Hematopoietic multipotent progenitor cell treated with erythropoietin and hydrocortisone succinate and interleukin-3 and kit ligand, for 4 days (in vitro differentiated cells): ENCODE data around the gene PIK3R5.
"Not testable (repeated sequence)": the region's sequence is repeated elsewhere in the genome, so short reads cannot be mapped to it uniquely, and the experiment has no call there.

Source experiments
- DNase-seq: peaks from one replicate; pipeline ENCODE4 v3.0.0-alpha.2; 2015

The PIK3R5 gene

GRCh38 chr17:8985054-8985701 is 19.7 kb upstream of the PIK3R5 start:
- DNase-seq, result no peak

DNA sequence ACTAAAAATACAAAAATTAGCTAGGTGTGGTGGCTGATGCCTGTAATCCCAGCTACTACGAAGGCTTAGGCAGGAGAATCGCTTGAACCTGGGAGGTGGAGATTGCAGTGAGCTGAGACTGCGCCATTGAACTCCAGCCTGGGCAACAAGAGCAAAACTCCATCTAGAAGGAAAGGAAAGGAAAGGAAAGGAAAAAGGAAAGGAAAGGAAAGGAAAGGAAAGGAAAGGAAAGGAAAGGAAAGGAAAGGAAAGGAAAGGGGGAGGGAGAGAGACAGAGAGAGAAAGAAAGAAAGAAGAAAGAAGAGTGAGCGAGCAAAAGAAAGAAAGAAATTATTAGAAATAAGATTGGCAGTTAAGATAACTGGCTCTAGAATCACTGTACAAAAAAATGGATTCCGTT is 18.7 kb upstream of the PIK3R5 start:
- DNase-seq, result not testable (repeated sequence)

- no peak for DNase-seq
Observed at GRCh38 chr17:8981443-8981842, 15.9 kb upstream of the PIK3R5 start.

DNA sequence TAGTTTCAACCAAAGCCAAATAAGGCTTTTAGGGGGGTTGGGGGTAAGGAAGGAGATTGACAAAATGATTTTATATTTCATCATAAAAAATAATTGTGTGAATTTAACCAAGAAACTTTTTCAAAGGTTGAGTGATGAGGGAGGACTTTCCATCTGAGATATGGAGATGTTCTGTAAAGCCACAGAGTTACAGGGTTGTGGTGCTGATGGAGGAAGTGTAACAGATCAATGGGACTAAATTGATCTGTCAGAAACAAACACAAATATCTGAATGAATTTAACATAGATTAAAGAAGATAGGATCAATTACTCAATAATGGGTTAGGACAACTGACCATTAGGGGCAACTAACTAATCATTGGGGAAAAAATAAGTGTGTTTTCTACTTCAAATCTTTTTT is 14.2 kb upstream of the PIK3R5 start:
- no peak for DNase-seq

- DNase-seq, result no peak
Observed at GRCh38 chr17:8976638-8977037, 11.1 kb upstream of the PIK3R5 start.

DNA sequence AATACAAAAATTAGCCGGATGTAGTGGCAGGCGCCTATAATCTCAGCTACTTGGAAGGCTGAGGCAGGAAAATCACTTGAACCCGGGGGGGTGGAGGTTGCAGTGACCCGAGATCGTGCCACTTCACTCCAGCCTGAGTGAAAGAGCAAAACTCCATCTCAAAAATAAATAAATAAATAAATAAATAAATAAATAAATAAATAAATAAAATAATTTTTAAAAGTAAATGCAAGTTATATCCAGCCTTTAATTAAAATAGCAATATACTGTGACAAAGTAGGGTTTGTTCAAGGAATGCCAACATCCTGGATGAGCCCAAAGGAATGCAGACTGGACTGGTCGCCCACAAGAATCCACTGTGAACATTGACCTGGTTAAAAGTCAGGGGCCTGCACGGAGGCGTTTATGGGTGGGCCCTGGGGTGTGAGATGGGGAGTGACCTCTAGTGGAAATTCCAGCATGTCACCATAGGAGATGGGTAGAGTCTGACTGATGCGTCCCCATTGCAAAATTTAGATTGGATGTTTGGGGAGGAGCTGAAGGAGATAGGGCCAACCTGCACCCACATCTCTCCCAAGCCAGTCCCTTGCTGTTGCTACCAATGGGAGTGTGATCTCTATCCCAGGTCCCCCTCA is 9.7 kb upstream of the PIK3R5 start:
- no peak for DNase-seq

- no peak for DNase-seq
Observed at GRCh38 chr17:8969901-8970300, 4.4 kb upstream of the PIK3R5 start.

DNA sequence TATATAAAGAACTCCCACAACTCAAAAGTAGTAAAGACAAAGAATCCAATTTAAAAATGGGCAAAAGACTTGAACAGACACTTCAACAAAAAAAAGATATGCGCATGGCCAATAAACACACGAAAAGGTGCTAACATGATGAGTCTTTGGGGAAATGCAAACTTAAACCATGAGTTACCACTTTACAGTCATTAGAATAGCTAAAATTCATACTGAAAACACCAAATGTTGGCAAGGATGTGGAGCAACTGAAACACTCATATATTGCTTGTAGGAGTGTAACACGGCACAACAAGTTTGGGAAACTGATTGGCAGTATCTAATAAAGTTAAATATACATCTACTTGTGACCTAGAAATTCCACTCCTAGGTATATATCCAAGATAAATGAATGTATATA is 3.0 kb upstream of the PIK3R5 start:
- no peak for DNase-seq

DNA sequence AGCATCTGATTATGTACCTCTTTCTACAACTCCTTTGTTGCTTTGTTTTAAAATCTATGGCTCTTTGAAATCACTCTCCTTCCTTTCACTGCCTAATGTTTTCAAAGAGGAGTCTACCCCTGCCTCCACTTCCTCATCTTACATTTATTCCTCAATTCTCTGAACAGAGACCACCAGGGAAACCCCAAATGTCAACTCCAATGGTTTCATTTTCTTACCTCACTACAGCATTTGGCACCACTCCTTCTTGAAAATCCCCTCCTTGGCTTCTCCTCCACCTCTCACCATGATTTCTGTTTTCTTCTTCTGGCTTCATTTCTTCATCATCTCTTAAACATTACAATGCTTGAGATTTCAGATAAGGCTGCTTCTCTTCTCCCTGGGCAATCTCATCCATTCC is 2.4 kb upstream of the PIK3R5 start:
- no peak for DNase-seq

DNA sequence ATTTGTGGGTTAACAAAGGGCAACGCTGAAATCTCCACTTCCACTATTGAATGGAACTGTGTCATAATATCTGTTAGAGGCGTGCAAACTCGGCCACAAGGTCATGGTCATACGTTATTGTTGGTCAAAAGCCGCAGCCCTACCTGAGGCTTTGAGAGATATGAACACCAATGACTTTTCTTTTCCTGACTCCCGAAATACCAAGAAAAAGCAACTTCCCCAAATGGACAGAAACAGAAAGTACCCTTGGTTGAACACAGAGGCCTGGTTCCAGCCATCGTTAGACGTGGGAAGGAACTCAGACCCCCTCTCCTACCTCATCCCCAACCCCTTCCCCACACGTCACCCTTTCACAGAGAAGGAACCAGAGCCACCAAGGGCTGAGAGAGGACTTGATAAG is 1.4 kb upstream of the PIK3R5 start:
- peak; percentile 79 for DNase-seq

- DNase-seq, result peak; percentile 51
Observed at GRCh38 chr17:8964801-8965393, 610 bp downstream of the PIK3R5 start.

DNA sequence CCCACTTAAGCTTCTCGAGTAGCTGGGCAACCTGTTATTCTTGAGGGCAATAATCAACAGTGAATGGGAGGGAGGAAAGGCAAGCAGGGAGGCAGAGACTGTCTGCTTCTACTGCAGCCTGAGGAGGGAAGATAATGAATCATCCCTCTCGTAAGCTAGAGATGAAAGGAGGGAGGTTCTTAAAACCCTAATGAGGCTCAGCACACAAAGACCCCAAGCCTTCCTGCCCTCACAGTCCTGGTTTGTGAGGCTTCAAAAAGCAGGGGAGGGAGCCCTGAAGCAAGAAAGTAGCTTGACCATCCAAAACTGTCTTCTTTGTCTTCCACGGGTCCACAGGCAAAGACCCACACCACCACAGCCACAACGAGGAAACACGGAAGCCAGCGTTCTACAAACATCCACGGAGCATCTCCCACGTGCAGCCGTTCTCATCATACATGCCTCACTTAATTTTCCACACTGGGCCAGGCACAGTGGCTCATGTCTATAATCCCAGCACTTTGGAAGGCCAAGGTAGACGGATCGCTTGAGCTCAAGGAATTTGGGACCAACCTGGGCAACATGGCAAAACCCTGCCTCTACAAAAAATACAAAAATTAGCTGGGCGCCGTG is 1.8 kb downstream of the PIK3R5 start:
- peak; percentile 78 for DNase-seq

GRCh38 chr17:8963014-8963413 is 2.5 kb downstream of the PIK3R5 start:
- DNase-seq, result no peak

DNA sequence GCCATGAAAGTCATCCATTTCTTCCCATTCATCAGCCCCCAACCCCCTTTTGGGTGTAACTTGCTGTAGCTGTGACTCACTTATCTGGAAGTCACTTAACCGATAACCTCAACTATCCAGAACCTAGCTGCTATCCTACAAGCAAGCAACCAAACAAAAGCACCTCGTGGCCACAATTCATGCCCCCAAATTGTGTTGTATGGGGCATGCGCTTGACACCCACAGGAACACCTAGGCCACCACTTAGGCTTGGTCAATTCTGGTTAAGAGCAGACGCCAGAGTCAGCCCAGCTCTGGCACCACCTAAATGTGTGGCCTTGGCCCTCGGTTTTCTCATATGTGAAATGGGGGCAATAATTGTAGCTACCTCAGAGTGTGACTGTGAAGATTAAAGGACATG is 3.7 kb downstream of the PIK3R5 start:
- no peak for DNase-seq

DNA sequence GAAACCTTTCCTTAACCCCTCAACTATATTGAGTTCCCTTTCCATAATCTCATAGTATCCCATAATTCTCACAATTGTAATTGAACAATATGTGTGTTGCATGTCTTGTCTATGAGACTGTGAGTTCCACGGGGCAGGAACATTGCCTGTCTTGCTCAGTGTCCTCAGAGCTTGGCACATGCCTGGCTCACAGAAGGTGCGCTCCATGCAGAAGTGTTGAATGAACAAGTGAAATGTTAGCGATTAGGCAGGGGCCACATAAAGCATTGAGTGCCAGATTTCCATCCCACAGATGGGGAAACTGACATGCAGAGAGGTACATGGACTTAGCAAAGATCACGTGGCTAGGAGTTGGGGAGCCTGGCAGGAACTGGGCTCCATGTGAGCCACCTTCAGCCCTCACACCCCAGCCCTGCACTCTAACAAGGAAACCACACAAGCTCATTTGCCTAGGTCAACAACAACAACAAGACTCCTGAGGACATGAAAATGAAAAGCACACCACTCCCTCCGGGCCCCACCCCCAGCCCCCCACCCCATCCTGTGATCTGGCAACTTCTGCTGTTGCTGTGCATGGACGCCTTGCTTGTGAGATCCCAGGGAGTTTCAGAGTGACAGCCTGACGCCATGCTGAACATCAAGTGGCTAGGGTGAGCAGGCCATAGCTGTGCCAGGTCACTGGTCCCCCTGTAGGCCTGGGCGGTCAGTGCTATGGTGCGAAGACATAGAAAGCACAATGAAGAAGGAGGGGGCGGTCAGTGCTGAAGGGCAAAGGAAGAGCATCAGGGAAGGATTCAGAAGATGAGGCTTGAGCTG is 5.0 kb downstream of the PIK3R5 start:
- no peak for DNase-seq

- DNase-seq, result no peak
Observed at GRCh38 chr17:8959312-8959918, 6.1 kb downstream of the PIK3R5 start.

DNA sequence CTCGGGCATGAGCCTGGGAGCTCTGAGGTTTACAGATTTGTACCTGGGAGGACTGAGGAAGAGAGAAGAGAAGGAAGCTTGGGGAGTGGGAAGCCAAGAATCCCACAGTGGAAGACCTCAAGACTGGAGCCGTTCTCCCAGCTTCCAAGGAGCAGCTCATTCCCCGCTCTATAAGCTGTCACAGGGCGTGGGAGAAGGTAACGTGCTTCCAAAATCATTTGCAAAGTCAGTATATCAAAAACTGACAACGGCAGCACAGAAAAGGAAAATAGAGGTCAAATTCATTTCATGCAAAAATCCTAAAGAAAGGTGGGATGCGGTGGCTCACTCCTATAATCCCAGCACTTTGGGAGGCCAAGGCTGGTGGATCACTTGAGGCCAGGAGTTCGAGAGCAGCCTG is 7.8 kb downstream of the PIK3R5 start:
- DNase-seq, result no peak

DNA sequence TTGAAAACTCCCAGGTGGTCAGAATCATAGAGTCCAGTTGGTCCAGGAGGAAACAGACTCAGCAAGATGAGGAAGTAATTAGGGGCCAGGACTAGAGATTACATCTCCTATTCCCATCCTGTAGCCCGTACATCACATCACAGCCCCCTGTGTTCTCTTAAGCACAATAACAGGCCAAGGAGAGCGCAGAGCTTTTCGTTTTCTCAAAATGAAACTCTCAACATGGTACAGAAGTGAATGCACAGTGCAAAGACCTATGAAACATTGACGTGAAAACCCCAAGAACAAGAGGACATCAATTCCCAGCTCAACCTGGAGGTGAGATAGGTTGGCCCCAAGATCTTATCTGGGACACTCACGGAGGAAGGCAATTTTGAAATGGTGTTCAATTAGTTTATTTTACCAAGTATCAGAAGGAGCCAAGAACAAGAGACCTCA is 9.0 kb downstream of the PIK3R5 start:
- no peak for DNase-seq

DNA sequence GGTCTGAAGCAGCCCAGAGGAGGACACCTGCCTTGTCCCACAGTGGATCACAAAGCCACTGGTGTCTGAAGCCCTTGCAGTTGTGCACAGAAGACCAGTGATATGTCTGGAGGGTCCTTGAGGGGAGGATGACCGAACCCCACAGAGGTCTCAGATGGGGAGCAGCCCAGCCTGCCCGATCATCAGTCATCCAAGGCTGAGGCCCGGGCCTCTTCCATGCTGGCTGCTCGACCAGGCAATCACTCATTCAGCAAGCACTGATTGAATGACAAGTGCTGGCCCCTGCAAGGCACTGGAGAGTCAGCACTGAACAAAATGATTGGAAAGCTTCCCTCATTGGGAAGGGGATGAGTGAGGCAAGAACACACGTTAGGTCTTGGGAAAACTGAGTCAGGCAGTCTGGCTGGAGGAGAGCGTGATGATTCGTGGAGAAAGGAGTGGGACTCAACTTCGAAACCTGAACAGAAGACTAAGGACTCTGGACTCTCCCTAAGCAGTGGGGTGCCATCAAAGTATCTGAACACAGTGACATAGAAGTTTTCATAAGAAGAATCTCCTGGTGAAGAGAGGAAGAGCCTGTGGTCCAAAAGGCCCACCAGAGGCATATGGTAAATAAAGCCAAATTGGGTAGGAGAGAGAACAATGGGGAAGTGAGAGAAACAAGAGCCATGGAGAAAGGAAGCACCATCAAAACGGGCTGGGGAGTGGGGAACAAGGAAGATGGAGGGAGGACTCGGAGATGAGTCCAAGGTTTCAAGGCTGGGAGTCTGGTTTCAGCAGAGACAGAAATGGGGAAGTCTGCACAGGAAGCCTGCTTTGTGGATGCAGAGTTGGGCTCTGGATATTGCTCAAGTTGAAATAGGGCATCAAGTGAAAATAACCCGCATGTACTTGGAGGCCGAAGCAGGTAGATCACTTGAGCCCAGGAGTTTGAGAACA is 10.2 kb downstream of the PIK3R5 start:
- DNase-seq, result peak; percentile 61

DNA sequence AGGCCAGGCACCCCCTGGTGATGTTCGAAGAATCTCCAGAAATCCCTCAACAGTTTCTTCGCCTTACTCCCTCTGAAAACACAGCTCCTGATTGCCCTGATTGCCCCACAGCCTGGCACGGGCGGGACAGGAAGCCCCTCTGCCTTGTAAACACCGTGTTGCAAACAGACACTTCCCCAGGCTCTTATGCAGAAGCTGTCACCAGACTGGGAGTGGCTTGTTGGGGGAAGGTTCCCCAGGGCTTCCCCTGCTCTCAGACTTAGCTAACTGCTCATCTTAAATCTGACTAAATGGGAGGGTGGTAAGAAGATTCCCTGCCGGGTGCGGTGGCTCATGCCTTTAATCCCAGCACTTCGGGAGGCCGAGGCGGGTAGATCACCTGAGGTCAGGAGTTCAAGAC is 11.2 kb downstream of the PIK3R5 start:
- DNase-seq, result peak; percentile 91

DNA sequence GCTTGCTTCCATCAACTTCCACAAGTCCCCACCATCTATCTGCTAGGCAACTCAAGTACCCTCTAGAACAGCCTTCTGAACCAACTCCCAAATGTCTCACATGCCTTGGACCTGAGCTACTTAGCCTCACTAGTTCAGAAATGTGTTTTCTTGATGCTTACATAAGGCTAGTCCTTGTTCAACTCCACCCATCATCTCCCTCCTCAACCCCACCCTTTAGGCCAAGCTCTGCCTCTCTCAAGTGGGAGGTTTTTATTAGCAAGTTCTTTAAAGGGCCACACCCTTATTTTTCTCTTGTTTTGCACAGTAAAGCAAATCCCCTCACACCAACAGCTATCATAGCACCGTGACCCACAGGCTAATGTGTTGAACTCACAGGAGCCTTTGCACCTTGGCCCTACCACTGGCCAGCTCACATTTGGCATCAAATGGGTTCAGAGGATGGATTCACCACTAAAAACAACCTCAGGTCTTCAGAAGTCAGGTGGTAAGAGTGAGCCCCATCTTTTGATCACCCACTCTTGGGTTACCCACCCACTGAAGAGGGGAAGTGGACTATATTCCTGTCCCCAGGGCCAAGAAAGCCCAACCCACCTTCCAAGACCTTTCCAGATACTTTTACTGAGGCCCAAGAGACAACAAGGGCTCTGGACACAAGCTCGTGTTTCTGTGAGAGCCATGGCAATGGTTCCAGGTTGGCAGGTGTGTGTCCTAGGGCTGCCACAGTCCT is 12.2 kb downstream of the PIK3R5 start:
- peak; percentile 61 for DNase-seq
